ENCODE results near the gene TSPEAR.

Gene TSPEAR

DNA sequence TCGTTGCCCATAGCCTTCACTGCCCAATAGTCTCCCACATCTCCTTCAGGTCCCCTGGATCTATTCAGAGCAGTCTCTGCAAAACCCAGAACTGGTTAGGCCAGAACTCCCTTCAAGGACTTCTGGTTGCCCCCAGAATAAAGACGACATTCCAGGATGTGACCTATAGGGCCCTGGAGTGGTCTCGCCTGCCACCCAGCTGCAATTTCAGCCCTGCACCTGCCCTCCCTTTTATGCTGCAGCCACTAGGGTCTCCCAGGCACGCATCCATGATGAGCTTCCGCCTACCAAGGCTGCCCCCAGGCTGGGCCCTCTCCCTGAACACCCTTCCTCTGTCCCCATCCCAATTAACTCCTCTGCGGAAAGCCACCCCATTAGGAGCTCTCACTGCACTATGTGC lies 7.2 kb upstream of the TSPEAR start:
- DNase-seq: no peak

DNA sequence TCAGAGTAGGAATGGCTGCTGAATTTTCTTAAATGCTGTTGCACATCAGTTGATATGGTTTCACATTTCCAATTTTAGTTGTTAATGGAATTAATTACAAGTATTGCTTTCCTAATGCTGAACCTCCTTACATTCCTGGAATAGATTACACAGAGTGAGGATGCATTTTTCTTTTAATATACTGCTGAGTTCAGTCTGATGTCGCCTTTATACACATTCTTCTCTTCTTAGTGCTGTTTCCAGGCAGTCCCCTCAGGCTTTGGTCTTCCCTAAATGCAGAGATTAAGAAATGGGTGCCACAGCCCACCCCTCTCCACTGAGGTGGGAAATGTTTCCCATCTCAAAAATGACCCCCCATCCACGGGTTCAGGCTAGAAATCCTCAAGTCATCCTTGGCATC lies 6.7 kb upstream of the TSPEAR start:
- no peak for DNase-seq

DNA sequence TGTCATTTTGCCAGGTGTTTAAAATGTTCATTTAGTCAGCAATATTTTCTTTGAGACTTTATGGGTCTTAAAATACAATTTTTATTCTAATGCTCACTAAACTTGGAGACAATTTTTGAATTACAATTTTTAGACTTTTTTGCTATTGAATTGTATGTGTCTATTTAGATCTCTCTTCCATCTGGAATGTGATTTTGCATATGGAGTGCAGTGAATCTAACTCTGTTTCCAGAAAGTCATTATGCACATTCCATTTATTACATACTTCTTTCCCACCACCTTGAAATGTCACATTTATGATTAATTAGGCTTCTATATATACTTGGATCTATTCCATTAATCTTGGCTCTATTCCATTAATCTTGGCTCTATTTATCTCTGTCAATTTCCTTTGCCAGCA lies 5.6 kb upstream of the TSPEAR start:
- peak; percentile 24 for DNase-seq

DNA sequence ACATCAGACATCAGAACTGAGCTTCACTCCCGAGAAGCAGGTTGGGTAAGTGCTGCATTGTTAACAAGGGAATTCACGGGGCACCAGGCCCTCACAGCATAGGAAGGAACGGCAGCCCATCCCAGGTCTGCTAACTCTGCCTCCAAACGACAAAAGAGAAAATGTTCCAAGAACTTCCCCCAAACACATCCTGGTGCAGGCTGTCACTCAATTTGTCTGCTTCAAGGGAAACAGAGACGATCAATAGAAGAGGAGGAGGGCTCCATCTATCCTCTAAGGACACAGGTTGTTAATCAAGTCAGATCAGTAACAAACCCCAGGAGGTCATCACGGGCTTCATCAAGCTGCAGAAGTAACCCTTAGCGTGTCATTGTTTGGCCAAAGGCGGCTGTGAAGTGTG lies 3.5 kb upstream of the TSPEAR start:
- no peak for DNase-seq

DNA sequence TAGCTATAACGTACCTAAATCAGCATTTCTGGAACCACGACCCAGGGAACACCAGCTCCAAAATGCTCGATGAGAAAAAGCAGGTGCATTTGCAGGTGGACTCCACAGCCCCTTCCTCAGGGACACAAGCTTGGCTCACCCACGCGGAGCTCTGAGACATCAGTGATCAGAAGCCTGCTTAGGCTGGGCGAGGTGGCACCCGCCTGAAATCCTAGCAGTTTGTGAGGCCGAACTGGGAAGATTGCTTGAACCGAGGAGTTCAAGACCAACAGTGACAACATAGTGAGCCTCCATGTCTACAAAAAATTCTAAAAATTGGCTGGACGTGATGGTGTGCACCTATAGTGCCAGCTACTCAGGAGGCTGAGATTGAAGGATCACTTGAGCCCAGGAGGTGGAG lies 2.5 kb upstream of the TSPEAR start:
- DNase-seq: no peak

DNA sequence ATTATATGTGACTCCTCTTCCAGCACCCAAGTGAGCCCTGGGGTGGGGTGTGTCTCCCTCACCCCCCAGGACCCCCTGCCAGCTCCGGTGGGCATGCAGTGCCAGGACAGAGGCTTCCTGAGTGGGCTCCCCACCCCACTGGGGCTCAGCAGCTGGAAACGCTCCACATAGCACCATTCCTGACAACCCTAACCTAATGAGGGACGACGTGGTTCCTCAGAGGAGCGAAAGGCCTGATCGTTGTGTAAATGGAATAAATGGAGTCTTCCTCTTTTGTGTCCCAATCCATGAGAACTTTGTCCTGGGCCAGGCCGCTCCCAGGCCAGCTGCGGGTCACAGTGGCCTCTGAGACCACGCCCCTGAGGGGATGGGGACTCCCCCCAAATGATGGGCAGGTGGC lies 1.8 kb upstream of the TSPEAR start:
- DNase-seq: no peak

DNA sequence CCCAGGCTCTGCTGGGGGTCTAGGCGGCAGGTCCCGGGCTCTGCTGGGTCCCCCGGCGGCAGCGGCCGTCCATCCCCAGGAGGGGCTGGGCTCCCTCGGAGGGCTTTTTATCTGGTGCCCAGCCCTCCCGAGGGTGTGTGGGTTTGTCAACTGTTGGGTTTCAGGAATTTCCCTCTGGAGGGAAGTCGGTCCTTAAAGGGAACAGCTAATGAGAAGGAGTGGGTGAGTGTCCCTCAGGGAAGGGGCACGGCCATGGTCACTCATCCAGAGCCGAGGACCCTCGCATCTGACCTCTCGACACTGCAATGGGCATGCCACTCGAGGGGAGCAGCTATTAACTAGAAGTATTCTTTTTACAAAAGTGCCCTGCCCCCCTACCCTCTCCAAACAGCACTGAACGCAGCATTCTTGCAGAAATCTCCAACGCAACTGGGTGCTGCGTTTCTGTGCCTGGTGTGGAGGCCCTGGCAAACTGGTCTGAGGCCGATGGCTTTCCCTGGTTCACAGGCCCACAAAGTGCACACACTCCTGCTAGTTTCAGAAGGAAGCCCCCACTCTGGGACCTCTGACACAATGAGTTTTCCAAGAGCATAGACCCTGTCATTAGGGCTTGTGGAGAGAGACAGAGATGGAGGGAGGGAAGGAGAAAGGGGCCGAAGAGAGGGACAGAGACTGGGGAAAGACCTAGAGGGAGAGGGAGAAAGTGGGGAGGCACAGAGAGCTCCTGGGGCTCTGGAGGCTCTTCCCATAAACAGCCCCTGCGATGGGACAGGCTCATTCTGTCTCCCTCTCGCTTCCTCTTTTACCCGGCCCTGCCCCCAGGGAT lies 1.0 kb upstream of the TSPEAR start:
- DNase-seq: no peak

DNA sequence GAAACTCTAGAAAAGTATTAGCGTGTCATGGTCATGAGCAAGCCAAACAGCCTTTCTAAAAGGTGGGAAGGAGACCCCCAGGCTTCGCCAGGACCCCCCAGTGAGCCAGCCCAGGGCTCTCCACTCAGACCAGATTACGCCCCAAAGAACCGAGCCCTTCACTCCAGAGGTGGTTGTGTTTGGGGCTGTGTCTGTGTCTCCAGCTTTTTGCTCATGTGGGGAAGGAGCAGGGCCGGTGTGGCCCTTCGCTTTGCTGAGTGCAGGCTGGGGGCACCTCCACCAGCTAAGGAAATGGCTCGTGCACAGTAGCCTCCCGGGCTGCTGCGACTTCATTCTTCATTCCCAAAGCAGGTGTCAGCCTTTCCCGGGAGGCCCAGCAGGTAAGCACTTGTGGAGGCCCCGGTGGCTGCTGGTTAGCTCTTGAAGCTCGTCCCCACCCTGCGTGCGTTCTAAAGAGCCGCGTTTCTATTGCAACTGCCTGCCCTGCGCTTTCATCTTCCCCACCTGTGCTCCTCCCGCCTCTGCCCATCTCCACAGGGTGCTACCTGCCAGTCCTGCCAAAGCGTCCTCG lies 531 bp downstream of the TSPEAR start:
- DNase-seq: no peak

DNA sequence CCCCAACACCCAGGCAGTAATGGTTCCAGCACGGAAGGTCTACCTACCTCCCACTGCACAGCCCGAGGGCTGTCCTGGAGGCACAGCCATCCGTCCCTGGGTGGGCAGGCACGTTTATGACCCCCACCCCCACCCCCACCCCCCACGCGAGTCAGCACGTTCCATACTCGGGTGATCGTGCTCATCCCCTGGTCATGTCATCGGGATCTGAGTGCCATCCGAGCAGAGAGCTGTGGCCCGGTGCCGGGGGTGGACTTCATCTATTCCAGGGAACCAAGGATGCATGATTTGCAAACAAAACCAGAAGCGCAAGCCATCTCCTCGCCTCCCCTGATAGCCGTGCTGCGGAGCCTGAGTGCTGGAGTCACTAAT lies 1.1 kb downstream of the TSPEAR start:
- DNase-seq: no peak

DNA sequence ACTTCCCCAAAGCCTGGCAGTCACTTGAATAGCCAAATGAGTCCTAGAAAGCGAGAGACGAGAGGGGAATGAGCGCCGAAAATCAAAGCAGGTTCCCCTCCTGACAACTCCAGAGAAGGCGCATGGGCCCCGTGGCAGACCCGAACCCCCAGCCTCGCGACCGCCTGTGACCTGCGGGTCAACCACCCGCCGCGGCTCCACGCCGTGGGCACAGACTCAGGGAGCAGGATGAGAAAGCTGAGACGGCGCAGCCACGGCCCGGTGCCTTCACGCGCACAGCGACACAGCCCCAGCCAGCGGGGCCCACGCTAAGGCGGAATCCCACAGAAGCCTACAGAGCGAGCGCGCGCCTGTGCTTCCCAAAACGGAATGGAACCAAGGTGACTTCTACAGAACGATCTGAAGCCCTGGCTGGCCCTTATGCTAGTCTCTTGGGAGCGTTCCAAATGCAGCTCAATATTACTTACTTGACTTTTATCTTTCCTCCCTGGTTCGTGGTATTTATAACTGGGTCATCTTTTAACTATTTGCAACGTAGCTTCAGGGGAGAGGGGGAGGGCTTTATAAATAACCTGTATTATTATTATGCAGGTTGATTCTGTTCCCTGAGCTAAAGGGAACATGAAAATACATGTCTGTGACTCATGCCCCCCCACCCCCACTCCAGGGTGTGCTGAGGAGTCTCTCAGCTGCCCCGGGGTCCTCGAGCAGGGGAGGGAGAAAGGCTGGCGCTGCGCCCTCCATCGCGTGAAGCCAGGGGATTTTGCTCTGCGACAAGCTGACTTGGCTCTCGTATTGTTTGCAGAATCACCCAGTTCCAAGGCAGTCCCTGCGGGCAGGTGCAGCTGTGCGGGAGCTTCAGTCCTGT lies 1.7 kb downstream of the TSPEAR start:
- peak; percentile 7 for DNase-seq

DNA sequence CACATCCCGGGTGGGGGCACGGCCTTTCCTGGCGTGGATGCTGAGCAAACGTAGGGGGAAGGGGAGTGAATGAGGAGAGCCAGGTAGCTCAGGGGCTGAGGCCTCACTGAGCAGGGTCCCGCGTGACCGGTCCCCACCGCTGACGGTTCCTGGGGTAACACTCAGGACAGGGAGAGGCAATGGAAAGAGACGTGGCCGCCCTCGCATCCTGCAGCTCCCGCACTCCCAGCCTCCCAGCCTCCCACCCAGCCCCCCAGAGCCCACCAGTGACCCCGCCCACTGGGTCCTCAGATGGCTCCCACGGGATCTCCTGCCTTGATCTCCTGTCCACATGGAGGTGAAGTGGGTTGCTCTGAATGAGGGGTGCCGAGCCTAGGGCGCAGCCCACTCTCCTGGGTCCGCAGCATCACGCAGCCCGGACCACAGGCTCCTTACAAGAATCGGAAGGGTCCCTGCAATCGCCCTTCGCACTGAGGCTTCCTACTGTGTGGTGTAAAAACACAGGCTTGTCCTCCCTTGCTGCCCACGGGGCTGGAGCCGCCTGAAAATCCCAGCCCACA lies 2.4 kb downstream of the TSPEAR start:
- DNase-seq: no peak

DNA sequence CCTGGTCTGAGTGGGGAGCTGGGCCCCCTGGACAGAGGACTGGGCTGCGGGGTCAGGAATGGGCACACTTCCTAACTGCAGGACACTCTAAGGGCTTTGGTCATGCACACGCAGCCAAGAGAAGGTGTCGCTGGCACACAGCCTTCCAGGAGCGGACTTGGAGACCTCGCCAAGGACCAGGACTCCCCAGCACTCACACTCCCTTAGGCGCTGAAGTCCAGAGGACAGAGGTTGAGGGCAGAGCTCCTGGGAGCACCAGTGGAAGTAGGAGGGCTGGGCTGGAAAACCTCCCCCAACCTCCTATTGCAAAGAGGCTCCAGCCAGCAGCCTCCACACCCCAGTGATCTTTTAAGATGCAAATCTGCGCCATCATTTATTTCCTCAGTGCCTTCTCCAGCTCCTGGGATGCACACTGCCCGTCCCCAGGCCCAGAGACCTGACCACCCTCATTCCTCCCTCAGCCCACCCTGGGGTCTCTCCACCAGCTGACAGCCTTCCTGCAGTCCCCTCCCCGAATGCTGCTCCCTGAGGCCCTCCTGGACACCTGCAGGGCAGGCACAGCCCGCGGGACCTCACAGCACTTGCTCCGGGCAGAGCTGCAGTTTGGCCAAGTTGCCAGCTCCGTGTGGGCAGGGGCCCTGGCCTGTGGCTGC lies 3.0 kb downstream of the TSPEAR start:
- DNase-seq: no peak

DNA sequence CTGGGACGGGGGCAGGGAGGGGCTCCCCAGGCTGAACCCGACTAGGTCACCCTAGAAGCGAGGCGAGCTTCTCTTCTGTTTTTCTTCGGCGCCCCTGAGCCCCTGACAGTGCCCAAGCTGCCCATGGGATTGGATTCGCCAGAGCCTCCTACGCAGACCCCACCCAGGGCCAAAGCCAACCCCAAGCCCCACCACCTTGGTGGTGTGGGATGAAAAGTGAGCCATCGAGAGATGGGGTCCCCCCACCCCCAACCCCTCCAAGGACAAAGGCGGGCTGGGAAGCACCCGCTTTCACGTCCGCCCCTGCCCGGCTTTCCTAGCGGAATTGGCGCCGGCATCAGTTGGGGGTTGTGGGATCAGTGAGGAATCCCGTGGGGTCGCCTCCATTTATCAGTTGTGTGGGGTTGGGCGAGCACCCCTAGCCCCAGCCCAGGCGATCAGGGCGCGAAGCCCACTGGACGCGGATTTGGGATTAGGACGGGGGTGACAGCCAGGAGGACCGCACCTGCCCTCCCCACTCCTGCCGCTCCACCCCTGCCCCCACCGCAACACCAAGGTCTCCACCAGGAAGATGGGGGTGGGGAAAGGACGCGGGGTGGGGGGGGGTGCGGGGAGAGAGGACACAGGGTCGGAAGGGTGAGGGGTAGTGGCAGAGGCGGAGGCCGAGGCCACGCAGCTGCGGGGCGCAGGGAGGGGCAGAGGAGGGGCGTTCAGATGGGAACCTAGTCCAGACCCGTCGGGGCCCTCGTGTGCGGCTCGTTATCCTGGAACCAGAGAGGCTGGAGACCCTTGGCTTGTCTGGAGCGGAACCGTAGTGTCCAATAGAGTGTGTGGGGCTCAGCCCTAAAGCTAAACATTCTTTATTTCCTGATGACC lies 4.4 kb downstream of the TSPEAR start:
- no peak for DNase-seq

DNA sequence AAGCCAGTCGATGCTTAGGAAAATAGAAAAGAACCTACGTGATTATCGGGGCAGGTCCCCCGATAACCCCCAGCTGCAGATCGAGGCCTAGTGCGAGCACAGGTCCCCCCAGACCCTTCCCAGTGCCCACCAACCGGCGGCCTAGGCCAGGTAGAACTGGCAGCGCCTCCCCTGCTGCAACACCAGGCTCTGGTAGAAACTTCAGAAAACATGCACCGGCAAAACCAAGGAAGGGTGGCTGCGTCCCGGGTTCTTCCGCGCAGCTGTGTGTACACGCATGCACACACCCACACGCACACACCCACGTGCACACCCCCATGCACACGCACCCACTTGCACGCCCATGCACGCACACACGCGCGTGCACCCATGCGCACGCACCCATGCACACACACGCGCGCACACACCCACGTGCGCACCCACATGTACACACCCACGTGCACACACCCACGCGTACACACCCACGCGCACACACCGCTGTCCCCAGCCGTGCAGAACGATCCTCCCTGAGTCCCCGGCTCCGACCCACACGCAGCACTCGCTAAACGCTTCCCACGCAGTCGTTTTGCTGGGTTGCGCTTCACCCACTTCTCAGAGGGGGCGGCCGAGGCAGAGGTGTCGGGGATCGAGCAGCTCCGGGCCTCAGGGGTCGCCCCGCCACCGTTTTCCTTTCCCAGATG lies 5.2 kb downstream of the TSPEAR start:
- no peak for DNase-seq

DNA sequence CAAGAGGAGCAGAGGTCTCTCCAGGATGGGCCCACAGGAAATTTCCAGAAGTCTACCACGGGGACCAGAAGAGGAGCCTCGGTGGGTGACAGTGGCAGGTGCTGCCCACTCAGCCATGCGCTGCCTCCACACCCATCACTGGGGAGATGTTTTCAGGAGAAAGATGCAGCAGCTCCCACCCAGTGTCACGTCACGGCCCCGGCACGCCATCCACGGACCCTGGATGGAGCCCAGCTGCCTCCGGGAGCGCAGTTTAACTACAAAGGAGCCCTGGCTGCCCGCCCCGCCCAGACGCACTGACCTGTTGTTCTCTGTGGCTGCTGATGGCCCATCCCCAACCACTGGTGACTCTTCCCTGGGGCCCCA lies 6.8 kb downstream of the TSPEAR start:
- no peak for DNase-seq

DNA sequence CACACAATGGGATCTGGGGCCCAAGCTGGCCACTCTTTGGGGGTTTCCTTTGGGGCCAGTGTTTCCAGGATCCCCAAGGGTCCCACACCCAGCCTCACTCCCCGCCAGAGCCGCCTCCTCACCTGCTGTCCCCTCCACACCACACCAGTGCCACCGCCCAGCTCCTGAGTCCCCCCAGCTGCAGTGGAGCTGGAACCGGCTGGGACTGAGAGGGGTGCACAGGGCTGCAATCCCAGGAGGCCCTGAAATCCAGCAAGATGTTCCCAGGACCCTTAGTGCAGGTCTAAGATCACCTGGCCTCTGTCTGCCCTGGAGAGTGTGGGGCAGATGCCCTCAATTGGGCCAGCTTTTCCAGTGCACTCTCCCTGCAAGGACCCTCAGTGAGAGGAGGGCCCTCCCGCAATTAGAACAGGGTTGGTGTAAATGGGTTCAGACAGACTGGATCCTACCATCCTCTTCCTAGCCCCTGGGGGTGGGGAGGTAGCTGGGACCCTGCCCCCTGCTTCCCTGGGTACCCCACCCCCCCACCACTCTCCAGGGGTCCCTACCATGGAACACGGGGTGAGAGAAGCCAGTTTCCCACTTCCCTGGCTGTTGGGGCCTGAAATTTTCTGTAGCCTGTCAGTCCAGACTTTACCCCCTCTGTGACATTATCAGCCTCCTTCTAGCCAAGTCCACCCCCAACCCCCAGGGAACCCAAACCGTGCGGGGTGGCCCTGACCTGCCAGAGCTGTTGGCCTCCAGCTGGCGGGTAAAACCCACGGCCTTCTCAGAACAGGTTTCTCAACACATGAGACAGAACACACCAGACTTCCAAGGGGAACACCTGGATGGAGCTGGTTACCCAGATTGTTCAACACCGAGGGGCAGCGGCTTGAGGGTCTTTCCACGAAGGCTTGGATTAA lies 7.4 kb downstream of the TSPEAR start:
- no peak for DNase-seq

DNA sequence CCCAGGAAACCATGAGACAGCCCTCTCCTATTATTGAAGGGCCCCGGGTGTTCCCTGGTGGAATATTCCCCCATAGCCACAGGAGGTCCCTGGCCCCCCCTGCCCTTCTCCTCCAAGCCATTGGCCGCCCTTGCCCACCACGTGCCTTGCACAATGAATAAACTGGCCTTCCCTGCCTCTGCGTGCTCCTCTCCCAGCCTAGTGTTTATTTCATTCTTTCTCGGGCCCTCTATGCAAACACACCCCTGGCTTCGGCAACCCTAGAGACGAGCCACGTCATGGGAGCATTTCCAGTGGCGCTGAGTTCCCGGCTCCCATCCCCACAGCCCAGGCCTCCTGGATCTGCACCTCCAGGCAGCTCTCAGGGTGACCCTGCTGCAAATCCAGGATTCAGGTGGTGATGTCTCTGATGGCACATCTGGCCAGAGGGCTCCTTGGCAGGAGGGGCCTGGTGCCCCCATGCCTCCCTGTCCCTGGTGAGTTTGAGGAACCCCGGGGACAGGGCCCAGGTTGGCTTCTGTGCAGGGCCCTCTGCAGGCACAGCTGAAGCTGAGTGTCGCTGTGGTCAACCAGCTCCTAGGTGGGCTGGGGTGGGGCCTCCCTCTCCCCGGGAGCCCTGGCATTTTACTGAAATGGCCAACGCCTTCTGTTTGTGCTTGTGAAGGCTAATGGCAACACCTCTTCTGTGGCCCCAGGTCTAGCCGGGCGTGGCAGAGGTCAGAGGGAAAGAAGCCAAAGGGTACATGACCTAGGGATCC lies 8.2 kb downstream of the TSPEAR start:
- DNase-seq: no peak

DNA sequence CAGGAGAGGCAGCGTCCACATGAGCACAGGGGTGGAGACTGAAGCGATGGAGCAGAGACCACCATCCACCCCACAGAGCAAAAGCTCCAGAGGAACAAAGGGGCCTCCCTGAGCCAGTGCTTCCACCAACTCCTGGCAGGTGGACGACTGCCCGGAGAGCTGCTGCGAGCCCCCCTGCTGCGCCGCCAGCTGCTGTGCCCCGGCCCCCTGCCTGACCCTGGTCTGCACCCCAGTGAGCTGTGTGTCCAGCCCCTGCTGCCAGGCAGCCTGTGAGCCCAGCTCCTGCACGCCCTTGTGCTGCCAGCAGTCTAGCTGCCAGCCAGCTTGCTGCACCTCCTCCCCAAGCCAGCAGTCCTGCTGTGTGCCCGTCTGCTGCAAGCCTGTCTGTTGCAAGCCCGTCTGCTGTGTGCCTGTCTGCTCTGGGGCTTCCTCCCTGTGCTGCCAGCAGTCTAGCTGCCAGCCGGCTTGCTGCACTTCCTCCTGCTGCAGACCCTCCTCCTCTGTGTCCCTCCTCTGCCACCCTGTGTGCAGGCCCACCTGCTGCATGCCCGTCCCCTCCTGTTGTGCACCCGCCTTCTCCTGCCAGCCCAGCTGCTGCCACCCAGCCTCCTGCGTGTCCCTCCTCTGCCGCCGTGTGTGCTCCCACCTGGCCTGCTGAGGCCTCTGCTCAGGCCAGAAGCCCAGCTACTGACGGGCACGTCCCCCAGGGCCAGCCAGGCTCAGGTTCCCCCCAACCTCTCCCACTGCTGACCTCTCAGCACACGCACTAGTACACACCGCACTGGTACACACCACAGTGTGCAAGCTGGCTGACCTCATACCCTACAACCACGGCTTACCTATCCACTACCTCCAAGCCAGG lies 9.0 kb downstream of the TSPEAR start:
- DNase-seq: no peak
